ENCODE measurements around the gene ANTXR1. TPM values are rescaled to one million over a fixed set of nuclear protein-coding genes. Genes with fewer than 3 reads are reported as not detected.

Gene ANTXR1
- total RNA-seq, 4 donors from 2014 or later: 53.7 to 69.0 (median 59.3) TPM

DNA sequence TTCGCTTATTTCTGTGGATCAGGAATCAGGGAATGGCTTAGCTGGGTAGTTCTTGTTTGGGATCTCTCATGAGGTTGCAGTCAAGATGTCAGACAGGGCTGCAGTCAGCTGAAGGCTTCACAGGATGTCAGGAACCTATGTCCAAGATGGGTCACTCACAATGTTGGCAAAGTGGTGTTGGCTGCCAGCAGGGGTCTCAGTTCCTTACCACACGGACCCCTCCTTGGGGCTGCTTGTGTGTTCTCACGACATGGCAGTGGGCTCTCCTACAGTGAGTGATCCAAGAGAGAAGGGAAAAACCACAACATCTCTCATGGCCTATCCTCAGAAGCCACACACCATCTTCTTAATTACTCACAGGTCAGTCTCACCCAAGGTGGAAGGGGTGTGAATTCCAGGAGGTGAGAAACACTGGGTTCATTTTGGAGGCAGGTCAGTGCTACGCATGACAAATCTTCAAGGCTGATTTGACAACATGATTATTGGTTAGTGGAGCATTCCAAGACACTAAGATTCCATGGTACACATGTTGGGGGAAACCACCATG lies 1.3 kb upstream of the ANTXR1 start:
- no peak for TF ChIP-seq POLR2A (IDR thresholded peaks at IDR 0.05)
- TF ChIP-seq EP300 (IDR thresholded peaks at IDR 0.05): no peak
- TF ChIP-seq, protein P1, sequence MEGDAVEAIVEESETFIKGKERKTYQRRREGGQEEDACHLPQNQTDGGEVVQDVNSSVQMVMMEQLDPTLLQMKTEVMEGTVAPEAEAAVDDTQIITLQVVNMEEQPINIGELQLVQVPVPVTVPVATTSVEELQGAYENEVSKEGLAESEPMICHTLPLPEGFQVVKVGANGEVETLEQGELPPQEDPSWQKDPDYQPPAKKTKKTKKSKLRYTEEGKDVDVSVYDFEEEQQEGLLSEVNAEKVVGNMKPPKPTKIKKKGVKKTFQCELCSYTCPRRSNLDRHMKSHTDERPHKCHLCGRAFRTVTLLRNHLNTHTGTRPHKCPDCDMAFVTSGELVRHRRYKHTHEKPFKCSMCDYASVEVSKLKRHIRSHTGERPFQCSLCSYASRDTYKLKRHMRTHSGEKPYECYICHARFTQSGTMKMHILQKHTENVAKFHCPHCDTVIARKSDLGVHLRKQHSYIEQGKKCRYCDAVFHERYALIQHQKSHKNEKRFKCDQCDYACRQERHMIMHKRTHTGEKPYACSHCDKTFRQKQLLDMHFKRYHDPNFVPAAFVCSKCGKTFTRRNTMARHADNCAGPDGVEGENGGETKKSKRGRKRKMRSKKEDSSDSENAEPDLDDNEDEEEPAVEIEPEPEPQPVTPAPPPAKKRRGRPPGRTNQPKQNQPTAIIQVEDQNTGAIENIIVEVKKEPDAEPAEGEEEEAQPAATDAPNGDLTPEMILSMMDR (IDR thresholded peaks at IDR 0.05): no peak
- Histone ChIP-seq H3K27me3 (no peaks in the 10 kb centered on the region), H3K4me1 (peaks cover 0 to 45% (median 11%) of the 10 kb centered on the region in 4 donors), H3K4me3 (no peak overlapping the region), H3K27ac (no peak overlapping the region), H3K9me3 (no peaks in the 10 kb centered on the region), H3K36me3 (no peaks in the 10 kb centered on the region)
- no peak for DNase-seq (ENCODE audit: low spot score in 2 of 2)
- WGBS, 2 donors: 72 to 75% methylated on average over 4 of the region's 4 CpGs

DNA sequence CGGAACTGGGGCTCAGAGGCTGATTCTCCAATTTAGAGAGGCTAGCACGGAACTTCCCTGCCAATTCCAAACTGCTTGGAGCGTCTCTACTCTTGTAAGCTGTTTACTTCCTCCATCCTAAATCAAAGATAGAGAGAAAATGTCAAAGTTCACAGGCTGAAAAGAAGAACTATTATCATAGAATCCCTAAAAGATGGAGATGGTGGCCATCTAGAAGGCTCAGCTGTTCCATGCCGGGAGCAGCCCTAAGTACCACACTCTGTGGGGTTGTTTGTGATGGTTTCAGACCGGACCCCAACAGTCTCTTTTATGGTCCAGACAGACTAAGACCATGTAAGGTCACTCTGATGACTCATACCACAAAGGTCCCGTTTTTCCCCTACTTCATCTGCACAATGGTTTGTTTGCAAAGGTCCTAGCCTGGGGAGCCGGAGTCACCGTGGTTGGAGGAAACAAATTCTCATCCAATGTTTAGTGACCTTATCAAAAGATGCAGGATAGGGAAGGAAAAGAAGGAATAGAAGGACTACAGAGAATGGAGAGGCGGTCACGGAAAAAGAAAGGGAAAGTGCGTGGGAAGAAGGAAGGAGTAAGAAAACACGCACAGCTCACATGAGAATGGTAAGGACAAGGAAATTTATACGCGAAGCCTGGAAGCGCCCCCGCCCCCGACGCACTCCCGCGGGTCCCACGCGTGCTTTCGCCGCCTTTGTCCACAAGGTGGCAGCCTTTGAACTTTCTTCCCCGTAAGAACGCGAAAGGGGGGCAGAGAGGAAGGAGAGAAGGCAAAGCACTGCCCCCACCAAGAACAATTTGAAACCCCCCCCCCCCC lies 453 bp upstream of the ANTXR1 start:
- Histone ChIP-seq H3K4me3 (peak overlapping the region; percentile 67 to 74 (median 69)), H3K36me3 (no peaks in the 10 kb centered on the region), H3K9me3 (no peaks in the 10 kb centered on the region), H3K27me3 (no peaks in the 10 kb centered on the region), H3K27ac (peak overlapping the region; percentile 72 to 88 (median 78)), H3K4me1 (peaks cover 0 to 45% (median 13%) of the 10 kb centered on the region in 4 donors)
- peak; percentile 55 to 76 for DNase-seq (ENCODE audit: low spot score in 2 of 2)
- TF ChIP-seq POLR2A (IDR thresholded peaks at IDR 0.05) (no peak), EP300 (IDR thresholded peaks at IDR 0.05) (peak in 1 of 2 donors; percentile 34)
- TF ChIP-seq, protein P1 (IDR thresholded peaks at IDR 0.05): peak; percentile 75 to 92 (median 85)
- 8 to 9% methylated on average over 27 of the region's 27 CpGs for WGBS, 2 donors

DNA sequence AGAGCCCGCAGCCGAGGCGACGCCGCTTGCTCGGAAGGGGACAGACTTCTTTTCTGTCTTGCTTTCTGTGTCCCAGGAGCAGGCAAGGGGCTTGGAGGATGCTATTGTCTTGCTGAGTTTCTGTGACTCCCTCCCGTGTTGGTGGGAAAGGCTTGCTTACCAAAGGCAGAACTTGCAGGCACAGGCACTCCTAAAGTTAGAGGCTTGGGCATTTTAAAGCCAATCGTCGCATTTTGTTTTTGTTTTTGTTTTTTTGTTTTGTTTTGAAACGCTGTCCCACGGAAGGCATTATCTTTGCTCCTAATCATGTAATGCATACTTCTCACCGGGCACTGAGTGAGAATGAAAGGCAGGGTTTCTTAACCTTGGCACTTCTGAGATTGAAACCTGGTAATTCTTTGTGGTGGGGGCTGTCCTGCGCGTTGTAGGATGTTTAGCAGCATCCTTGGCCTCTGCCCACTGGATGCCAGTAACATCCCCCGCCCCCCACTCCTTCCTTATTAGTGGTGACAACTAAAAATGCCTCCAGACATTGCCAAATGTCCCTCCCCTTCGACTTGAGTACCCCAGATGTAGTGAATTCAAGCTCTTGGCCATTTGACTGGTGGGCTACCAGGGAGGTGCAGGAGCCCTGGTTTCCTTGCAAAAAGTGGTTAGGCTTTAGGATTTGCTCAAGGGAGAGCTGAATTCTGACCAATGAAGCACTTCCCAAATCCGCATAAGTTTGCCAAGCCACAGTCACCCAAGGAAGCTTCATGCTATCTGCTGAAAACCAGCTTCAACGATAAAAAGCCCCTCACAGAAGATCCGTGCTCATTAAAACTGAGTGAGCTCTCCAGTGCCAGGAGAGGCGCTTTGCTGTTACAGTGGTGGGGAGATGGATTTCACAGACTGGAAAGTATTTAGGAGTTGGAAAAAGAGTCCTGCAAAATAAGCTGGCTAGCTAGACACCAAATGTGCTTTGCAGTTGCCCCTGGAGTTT lies 1.2 kb downstream of the ANTXR1 start:
- WGBS, 2 donors: 2 to 3% methylated on average over 18 to 20 of the region's 20 CpGs
- Histone ChIP-seq H3K4me3 (peak overlapping the region; percentile 67 to 74 (median 69)), H3K27ac (peak overlapping the region; percentile 72 to 88 (median 78)), H3K9me3 (no peaks in the 10 kb centered on the region), H3K27me3 (no peaks in the 10 kb centered on the region), H3K36me3 (no peaks in the 10 kb centered on the region), H3K4me1 (peaks cover 0 to 56% (median 13%) of the 10 kb centered on the region in 4 donors)
- DNase-seq (ENCODE audit: low spot score in 2 of 2): no peak
- TF ChIP-seq POLR2A (IDR thresholded peaks at IDR 0.05) (no peak), EP300 (IDR thresholded peaks at IDR 0.05) (no peak)
- TF ChIP-seq, protein P1 (IDR thresholded peaks at IDR 0.05): no peak

DNA sequence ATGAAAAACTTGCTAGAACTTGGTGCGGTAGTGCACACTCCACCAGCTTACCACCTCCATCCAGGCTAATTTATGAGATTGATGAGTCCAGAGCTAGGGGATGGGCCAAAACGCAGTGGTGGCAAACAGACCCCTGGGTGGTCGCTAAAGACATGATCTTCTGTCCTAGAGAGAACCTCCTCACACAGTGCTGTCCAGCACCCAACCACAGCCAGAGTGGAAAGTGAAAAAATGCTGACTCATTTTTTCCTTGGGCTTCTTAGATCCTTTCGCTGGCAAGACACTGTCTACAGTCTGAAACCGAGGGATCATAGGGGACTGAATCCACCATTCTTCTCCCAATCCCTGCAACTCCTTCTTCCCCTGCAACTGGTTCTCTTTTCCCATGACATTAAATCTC lies 4.1 kb downstream of the ANTXR1 start:
- H3K36me3 ChIP-seq: no peaks in the 10 kb centered on the region
- no peak for TF ChIP-seq EP300 (IDR thresholded peaks at IDR 0.05)
- TF ChIP-seq, protein P1 (IDR thresholded peaks at IDR 0.05): no peak
- no peak for TF ChIP-seq POLR2A (IDR thresholded peaks at IDR 0.05)
- DNase-seq (ENCODE audit: low spot score in 2 of 2): no peak
- no peak overlapping the region for H3K27ac ChIP-seq
- peaks cover 0 to 82% (median 18%) of the 10 kb centered on the region in 4 donors for H3K4me1 ChIP-seq
- H3K9me3 ChIP-seq: no peaks in the 10 kb centered on the region
- WGBS, 2 donors: 48 to 54% methylated on average over 5 of the region's 5 CpGs
- no peaks in the 10 kb centered on the region for H3K27me3 ChIP-seq
- H3K4me3 ChIP-seq: no peak overlapping the region
